Osteocyte (in vitro differentiated cells): ENCODE data around the gene ZIC3. TPM values are rescaled to one million over a fixed set of nuclear protein-coding genes. Genes with fewer than 3 reads are reported as not detected.

ENCODE experiments used
- DNase-seq: peaks from one replicate; pipeline ENCODE4 v3.0.0; 2021; ENCODE audit warnings: mixed read lengths; ENCODE audit not compliant: unreplicated experiment; ENCODE audit errors: extremely low spot score
- H3K27ac Mint-ChIP-seq: one replicate; pipeline ENCODE4 v1.8.0; 2021; ENCODE audit warnings: mild to moderate bottlenecking, mixed read lengths; ENCODE audit not compliant: unreplicated experiment
- H3K27me3 Mint-ChIP-seq: one replicate; pipeline ENCODE4 v1.8.0; 2021; ENCODE audit warnings: mixed read lengths; ENCODE audit not compliant: unreplicated experiment
- H3K36me3 Mint-ChIP-seq: one replicate; pipeline ENCODE4 v1.8.0; 2021; ENCODE audit warnings: mixed read lengths; ENCODE audit not compliant: unreplicated experiment
- H3K4me1 Mint-ChIP-seq: one replicate; pipeline ENCODE4 v1.8.0; 2021; ENCODE audit warnings: mixed read lengths; ENCODE audit not compliant: unreplicated experiment
- H3K4me3 Mint-ChIP-seq: one replicate; pipeline ENCODE4 v1.8.0; 2021; ENCODE audit warnings: mild to moderate bottlenecking, moderate library complexity, mixed read lengths; ENCODE audit not compliant: unreplicated experiment
- H3K9me3 Mint-ChIP-seq: one replicate; pipeline ENCODE4 v1.8.0; 2021; ENCODE audit warnings: mixed read lengths; ENCODE audit not compliant: unreplicated experiment
- total RNA-seq: library from RNA; stranded (reverse); gene quantifications from 2 replicates; pipeline ENCODE4 v1.2.1, GENCODE V29; 2021
- TF ChIP-seq, protein P1 (sequence below): fragments of 200-600 bp; sonication (generic); IDR thresholded peaks from 2 replicates; pipeline ENCODE4 v1.5.0; 2021; ENCODE audit warnings: antibody characterized with exemption, mild to moderate bottlenecking, moderate library complexity

The ZIC3 gene
- total RNA-seq, 1 donor from 2014 or later, result 0.16 TPM

DNA sequence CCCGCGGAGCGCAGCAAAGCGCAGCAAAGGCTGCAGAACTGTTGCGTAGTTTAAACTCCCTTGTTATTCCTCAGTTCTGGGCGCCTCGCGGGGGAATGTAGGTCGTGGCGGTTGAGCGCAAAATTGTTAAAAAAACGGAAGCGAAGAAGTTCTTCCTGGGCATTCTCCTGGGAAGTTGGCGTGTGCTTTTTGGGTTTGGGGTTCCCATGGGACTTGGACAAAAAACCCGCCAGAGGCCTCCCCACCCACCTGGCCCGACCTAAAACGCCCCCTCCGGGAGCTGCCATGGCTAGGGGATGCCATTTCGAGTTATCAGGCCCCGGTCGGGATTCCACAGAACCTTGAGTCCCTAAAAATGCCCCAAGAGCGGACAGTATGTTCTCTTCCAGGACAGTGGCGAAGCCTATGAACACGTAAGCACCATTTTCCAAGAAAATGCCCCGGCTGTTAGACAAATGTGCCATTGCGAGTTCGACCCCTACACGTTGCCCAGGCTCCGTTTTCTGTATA lies 8.9 kb downstream of the ZIC3 start:
- TF ChIP-seq, protein P1, sequence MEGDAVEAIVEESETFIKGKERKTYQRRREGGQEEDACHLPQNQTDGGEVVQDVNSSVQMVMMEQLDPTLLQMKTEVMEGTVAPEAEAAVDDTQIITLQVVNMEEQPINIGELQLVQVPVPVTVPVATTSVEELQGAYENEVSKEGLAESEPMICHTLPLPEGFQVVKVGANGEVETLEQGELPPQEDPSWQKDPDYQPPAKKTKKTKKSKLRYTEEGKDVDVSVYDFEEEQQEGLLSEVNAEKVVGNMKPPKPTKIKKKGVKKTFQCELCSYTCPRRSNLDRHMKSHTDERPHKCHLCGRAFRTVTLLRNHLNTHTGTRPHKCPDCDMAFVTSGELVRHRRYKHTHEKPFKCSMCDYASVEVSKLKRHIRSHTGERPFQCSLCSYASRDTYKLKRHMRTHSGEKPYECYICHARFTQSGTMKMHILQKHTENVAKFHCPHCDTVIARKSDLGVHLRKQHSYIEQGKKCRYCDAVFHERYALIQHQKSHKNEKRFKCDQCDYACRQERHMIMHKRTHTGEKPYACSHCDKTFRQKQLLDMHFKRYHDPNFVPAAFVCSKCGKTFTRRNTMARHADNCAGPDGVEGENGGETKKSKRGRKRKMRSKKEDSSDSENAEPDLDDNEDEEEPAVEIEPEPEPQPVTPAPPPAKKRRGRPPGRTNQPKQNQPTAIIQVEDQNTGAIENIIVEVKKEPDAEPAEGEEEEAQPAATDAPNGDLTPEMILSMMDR, result no peak
- H3K9me3 Mint-ChIP-seq, result peaks cover 15% of the 10 kb centered on the region
- no peaks in the 10 kb centered on the region for H3K4me1 Mint-ChIP-seq
- H3K4me3 Mint-ChIP-seq, result no peak overlapping the region
- no peaks in the 10 kb centered on the region for H3K36me3 Mint-ChIP-seq
- peaks cover 29% of the 10 kb centered on the region for H3K27me3 Mint-ChIP-seq
- H3K27ac Mint-ChIP-seq, result no peak overlapping the region
- DNase-seq, result no peak

DNA sequence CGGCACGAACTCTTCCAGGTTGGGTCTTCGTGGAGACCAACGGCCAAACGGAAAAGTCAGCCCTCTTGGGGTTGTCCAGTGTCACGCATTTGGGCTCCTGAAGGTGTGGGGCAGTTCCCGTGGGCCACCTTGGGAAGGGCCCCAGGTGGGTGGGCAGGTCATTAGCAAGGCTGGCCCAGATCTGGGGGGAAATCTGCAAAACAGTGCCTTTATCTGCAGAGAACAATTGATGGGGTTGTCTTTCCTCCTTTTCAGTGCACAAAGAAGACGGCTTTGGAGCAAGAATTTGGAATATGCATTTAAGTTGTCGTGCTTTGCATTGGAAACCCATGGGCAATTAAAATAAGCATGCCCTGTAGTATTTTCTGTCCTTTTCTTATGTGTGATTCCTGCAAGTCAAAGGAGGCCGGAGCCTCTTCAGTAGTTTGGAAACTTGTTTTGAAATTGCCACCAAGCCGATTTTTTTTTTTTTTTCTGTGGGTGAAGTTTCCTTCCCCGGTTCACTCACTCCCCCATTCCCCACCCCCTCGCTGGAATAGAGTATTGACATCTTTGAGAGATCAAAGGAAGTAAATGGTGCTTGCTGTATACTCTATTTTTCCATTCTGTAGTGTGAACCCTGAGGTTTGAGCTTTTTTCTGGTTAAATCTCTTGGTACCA lies 9.8 kb downstream of the ZIC3 start:
- peaks cover 22% of the 10 kb centered on the region for H3K27me3 Mint-ChIP-seq
- DNase-seq, result no peak
- no peaks in the 10 kb centered on the region for H3K4me1 Mint-ChIP-seq
- peaks cover 9% of the 10 kb centered on the region for H3K9me3 Mint-ChIP-seq
- H3K27ac Mint-ChIP-seq, result no peak overlapping the region
- TF ChIP-seq, protein P1, result no peak
- no peaks in the 10 kb centered on the region for H3K36me3 Mint-ChIP-seq
- no peak overlapping the region for H3K4me3 Mint-ChIP-seq

DNA sequence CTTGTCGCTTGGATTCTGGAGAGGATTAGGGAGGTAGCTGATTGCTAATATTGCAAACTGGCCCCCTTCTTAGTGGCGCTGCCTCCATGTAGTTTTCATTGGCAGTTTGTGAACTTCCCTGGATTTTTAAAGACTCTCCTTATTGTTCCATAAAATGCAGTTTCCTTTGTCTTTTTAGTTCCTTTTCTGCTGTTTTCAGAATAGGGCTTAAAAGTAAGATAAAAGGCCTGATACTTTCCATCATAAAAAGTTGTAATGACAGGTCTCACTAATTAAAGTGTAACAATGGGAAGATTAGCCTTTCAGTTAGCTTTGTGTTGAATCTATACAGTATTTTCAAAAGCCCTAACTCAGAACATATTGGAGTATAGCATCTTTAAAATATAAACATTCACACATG lies 21.2 kb downstream of the ZIC3 start:
- H3K27me3 Mint-ChIP-seq, result no peaks in the 10 kb centered on the region
- TF ChIP-seq, protein P1, result no peak
- no peak overlapping the region for H3K4me3 Mint-ChIP-seq
- no peak for DNase-seq
- peaks cover 12% of the 10 kb centered on the region for H3K9me3 Mint-ChIP-seq
- no peak overlapping the region for H3K27ac Mint-ChIP-seq
- no peaks in the 10 kb centered on the region for H3K36me3 Mint-ChIP-seq
- H3K4me1 Mint-ChIP-seq, result no peaks in the 10 kb centered on the region

DNA sequence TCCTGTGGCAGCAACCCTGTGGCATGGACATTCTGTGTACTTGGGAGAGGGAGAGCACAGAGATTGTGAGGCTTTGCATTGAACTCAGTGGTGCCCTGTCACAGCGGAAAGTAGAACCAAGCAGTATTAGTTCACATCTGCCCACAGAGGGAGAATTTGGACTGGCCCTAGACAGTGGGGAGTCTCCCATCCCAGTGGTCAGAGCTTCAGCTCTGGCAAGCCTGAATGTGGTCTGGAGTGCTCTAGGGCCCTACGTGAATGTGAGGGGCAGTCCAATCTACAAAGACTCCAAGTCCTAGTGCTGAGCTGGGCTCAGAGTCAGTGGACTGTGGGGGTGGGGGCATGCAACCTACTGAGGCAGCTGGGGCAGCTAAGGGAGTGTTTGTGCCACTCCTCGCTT lies 34.8 kb downstream of the ZIC3 start:
- Mint-ChIP-seq H3K4me1 (no peaks in the 10 kb centered on the region), H3K27ac (no peak overlapping the region), H3K4me3 (no peak overlapping the region), H3K27me3 (no peaks in the 10 kb centered on the region), H3K36me3 (no peaks in the 10 kb centered on the region), H3K9me3 (peaks cover 45% of the 10 kb centered on the region)
- TF ChIP-seq, protein P1, result no peak
- DNase-seq, result no peak
